Right ventricle myocardium inferior (tissue), 1 donor: ENCODE measurements around the gene SDR39U1. TPM values are rescaled to one million over a fixed set of nuclear protein-coding genes. Genes with fewer than 3 reads are reported as not detected.
A peak's percentile ranks its signal among the peaks of the same experiment; 100 is the strongest.

Experiments used
- ATAC-seq: fragments of 200-7000 bp; cut with Tn5 transposase; one replicate; pipeline ENCODE4 v1.9.1; 2020; ENCODE audit warnings: mild to moderate bottlenecking, moderate library complexity
- DNase-seq: peaks from one replicate; pipeline ENCODE4 v3.0.0; 2021; ENCODE audit errors: missing footprints
- intact Hi-C: fragments of 100-400 bp; cut with DNase I; formaldehyde crosslinking; loops from one replicate; pipeline ENCODE4 v1.11.0; 2022
- total RNA-seq: library from RNA; stranded (reverse); fragmentation: NEBNext Ultra II Directional; extraction: Animal tissue kit (Norgen Biotek cat#: 25700); gene quantifications from one replicate; pipeline ENCODE4 v1.2.1, GENCODE V29; 2021
- donor health status: DM: no; HTN: yes; CAD: no; lungs with severe emphysema.

Gene SDR39U1
- total RNA-seq, 1 donor from 2014 or later = 76.6 TPM

DNA sequence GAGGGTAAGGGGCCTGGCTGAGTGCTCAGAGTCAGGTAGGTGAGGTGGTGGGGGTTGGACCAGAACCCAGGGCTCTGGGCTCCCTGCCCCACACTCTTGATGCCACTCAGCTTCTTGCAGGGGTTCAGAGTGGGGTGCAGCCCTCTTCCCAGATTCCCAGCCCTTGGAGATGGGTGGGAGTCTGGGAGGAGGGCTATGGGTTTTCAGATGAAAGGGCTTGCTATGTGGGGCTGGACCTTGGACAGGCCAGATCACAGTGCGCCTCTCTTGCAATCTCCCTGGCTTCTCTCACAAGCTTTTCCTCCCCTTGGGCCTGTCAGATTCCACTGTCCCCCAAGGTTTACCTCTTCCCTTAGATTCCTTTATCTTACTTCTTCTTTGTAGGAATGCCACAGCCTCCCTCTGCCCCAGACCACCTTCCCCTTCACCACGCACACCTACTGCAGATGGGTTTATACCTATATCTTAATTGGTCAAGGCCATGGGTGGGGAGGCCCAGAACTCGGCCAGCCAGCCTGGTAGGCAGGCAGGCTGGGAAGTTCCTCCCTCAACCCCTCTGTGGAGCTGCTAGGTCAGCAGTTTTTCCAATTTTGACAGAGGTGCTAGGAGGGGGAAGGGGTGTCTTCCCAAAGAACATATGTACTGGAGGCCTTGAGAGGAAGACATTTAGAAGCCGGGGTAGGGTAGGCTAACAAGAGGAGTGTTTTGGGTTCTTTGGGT lies 42.4 kb downstream of the SDR39U1 start:
- intact Hi-C loops = no loop called here
- ATAC-seq (no peak), DNase-seq (no peak)

DNA sequence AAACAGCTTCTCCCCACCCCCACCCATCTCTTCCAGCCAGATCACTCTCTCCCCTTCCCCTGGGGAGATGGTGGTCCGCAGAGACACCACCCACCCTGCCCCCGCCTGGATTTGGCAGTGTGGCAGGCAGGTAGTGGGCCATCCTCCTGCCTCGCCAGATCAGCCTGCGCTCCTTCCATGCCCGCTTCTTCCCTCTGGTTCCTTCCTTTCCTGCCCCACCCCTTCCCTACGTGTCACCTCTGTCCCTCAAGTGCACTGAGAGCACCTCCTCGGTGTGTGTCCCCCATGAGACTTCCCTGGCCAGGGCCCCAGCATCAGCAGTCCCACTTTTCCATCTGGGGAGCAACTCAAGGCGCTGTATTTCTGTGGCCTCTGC lies 43.1 kb downstream of the SDR39U1 start:
- ATAC-seq (no peak), DNase-seq (no peak)

DNA sequence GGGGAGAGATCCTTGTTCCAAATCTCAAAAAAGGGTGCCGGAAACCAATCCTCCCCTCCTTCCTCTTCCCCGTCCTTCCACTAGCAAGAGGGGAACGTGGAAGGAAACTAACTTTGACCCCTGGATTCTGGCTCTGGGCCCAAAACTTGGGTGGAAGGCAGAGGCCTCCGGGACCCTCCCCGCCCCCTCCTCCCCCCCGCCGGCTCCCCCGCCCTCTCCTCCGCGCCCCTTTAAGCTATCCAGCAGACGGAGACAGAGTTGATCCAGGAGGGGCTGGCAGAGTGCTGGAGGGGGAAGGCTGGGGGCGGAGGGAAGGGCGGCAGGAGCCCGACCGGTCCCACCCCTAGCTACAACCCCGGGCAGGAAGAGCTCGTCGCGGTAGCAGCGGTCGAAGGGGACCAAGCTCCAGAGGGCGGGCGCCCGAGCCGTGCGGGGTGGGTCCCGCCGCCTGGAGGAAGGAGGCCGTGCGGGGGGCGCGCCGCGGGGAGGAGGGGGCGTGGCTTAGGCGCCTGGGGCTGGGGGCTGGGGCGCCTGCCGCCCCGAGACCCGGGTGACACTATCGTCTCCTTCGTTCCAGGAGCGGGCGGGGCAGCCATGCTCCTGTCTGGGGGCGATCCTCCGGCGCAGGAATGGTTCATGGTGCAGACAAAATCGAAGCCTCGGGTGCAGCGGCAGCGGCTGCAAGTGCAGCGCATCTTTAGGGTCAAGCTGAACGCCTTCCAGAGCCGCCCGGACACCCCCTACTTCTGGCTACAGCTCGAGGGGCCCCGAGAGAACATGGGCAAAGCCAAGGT lies 43.7 kb downstream of the SDR39U1 start, which contains the start of gene NYNRIN:
TSS of gene NYNRIN (plus strand) at position 351 of the 794 bp plus-strand sequence. CDS start at position 595, 244 bp downstream.
- peak; percentile 77 for ATAC-seq
- DNase-seq = peak; percentile 76
- intact Hi-C loops = loop anchor here (1.0 kb wide), 1 partner anchor 32 kb away; no protein-coding TSS in a partner anchor

More for the DNA sequence above, 43.1 kb downstream of the SDR39U1 start:
- intact Hi-C loops = no loop called here

GRCh38 chr14:24398293-24398652 lies 44.3 kb downstream of the SDR39U1 start:
- peak; percentile 60 for ATAC-seq
- intact Hi-C loops = loop anchor here (1.0 kb wide), 1 partner anchor 31 kb away; no protein-coding TSS in a partner anchor
- no peak for DNase-seq

DNA sequence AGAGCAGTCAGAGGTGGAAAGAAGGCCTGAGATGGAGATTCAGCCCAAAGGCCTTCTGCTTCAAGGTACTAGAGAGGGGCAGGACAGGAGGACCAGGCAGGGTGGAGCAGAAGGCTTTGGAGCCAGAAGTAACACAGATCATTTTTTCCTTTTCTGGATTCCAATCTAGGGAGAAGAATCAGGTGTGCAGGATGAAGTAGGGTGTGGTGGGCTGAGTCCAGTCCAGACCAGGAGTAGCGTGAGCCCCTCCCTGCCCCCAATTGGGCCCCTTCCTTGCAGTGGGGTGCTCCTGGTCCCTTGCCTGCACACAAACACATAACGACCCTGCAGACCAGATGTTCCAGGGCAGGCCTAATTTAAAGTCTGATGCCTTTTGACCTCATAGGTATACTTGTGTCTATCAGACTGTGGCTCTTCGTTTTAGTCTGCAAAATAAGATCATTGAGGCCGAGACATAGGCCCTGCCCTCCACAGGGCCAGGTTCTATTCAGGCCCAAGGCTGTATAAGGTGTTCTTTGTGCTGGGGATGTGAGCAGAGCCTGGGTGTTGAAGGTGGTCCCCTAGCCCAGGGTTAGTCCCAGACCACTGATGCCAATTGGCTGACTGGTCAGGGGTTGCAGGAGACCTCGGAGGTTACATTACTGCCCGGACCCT lies 44.8 kb downstream of the SDR39U1 start:
- intact Hi-C loops = loop anchor here (1.0 kb wide), 1 partner anchor 30 kb away; no protein-coding TSS in a partner anchor
- DNase-seq (no peak), ATAC-seq (no peak)

DNA sequence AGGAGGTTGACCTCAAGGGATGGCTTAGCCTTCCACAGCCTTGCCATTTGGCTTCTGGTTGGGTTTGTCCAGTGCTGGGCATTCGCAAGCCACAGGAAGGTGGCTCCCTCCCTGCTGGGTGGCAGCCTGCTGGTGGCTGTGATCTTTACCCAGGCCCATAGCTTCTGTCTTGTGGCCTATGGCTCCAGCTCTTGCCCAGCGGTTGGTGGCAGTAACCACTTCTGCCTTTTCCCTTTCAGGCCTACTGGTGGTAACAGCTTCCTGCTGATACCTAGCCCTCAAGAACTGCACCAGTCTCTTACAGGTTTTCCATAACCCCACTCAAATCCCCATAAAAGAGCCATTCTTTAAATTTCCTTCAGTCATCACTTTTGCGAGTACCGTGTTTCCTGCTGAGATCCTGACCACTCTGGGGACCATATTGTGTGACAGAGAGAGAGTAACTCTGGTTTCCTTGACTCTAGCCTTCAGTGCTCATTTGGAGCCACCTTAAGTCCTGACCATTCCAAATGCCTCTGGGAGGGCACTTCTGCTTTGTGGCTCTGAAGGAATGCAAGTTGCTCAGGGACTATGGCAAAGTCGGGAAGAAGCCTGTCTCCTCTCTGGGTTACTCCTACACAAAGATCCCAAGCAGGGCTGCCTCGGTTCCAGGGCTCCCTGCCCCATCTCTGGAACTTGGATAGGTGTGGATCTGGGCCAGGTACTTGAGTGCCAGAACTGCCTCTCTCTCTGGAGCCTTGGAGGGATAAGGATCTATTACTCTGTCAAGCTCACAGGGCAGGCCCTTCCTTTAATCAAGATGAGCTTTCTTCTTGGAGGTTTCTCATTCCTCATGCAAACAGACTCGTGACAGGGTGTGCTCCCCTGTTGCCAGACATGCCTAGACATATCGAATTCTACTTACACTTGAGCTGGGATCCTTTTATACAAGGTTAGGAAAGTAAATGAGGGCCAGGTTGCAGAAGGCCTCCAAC lies 46.7 kb downstream of the SDR39U1 start:
- no peak for ATAC-seq
- intact Hi-C loops = no loop called here
- DNase-seq = no peak

DNA sequence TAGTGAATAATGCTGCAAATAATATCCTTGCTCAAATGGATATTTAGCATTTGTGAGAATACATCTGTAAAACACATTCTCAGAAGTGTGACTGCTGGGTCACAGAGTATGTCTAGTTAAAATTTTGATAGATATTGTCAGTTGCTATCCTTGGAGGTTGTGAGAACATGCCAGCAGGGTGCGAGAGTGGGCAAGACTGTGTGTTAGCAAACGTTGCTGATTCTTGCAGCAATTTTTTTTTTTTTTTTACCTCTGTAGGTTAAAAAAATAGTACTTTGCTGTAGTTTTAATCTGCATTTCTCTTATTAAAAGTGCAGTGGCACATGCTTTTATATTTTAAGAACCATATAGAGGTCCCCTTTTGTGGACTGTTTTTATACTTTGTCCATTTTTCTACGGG lies 48.3 kb downstream of the SDR39U1 start:
- DNase-seq (no peak), ATAC-seq (no peak)
- intact Hi-C loops = no loop called here

- DNase-seq = no peak
- no peak for ATAC-seq
- intact Hi-C loops = no loop called here
Measured at GRCh38 chr14:24392325-24393091, 50.1 kb downstream of the SDR39U1 start.

DNA sequence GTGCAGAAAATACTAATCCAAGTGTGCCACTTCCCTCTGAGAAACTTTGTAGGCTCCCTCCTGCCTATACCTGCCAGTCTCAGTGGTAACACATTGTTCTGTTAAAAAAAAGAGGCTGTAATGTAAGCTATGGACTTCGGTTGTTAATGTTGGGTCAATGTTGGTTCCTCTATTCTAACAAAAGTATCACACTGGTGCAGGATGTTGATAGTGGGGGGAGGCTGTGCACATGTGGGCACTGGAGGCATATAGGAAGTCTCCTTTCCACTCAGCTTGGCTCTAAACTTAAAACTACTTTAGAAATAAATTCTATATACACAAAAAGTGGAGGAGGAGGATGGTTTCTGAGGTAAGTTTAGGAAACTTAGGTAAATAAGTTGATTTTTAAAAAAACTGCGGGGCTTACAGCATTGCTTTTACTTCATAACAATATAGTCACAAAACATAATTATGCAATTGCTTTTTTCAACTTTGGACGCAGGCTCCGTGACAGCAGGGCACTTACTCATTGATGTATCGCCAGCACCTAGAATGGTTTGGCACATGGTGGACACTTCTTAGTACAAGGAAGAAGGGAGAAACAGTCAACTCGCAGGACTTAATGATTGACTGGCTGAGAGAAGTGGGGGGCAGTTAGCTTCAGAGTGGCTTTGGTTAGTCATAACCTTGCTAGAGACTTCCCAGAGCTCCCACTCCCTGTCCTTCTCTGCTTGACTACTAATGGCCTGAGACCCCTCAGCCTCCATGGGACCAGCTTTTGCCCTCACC lies 51.7 kb downstream of the SDR39U1 start:
- no peak for ATAC-seq
- no peak for DNase-seq
- intact Hi-C loops = no loop called here

Other genes starting within 250 kb of the SDR39U1 start
- gene TM9SF1, start 247.3 kb downstream of the SDR39U1 start, total RNA-seq = 23.2 TPM
- gene TSSK4, start 237.1 kb downstream of the SDR39U1 start, total RNA-seq = 0.43 TPM
- 28.5 TPM for gene CHMP4A, start 229.3 kb downstream of the SDR39U1 start, total RNA-seq
- gene MDP1, start 226.7 kb downstream of the SDR39U1 start, total RNA-seq = 17.0 TPM
- gene NEDD8, start 210.4 kb downstream of the SDR39U1 start, total RNA-seq = 218 TPM
- gene GMPR2, start 209.8 kb downstream of the SDR39U1 start, total RNA-seq = 29.1 TPM
- gene TINF2, start 200.2 kb downstream of the SDR39U1 start, total RNA-seq = 33.0 TPM
- gene TGM1, start 179.6 kb downstream of the SDR39U1 start, total RNA-seq = 1.1 TPM
- 21.5 TPM for gene RABGGTA, start 171.2 kb downstream of the SDR39U1 start, total RNA-seq
- 8.3 TPM for gene DHRS1, start 143.0 kb downstream of the SDR39U1 start, total RNA-seq
- gene NOP9, start 142.9 kb downstream of the SDR39U1 start, total RNA-seq = 23.0 TPM
- gene CIDEB, start 134.8 kb downstream of the SDR39U1 start, total RNA-seq = 4.3 TPM
- gene LTB4R2, start 132.6 kb downstream of the SDR39U1 start, total RNA-seq = 0.57 TPM
- 2.1 TPM for gene LTB4R, start 131.3 kb downstream of the SDR39U1 start, total RNA-seq
- gene ADCY4, start 107.7 kb downstream of the SDR39U1 start, total RNA-seq = 27.3 TPM
- 4.2 TPM for gene RIPK3, start 102.8 kb downstream of the SDR39U1 start, total RNA-seq
- 28.4 TPM for gene NFATC4, start 74.6 kb downstream of the SDR39U1 start, total RNA-seq
- gene NYNRIN, start 43.8 kb downstream of the SDR39U1 start, total RNA-seq = 9.5 TPM
- gene CBLN3, start 13.1 kb downstream of the SDR39U1 start, total RNA-seq = 1.1 TPM
- 23.3 TPM for gene KHNYN, start 12.8 kb downstream of the SDR39U1 start, total RNA-seq
- gene CMA1, start 65.5 kb upstream of the SDR39U1 start, total RNA-seq = 1.3 TPM
- gene CTSG, start 133.5 kb upstream of the SDR39U1 start, total RNA-seq = 2.6 TPM
- 1.2 TPM for gene GZMH, start 166.9 kb upstream of the SDR39U1 start, total RNA-seq
- 1.8 TPM for gene GZMB, start 191.4 kb upstream of the SDR39U1 start, total RNA-seq